ENCODE measurements around the gene EZH1.

DNA sequence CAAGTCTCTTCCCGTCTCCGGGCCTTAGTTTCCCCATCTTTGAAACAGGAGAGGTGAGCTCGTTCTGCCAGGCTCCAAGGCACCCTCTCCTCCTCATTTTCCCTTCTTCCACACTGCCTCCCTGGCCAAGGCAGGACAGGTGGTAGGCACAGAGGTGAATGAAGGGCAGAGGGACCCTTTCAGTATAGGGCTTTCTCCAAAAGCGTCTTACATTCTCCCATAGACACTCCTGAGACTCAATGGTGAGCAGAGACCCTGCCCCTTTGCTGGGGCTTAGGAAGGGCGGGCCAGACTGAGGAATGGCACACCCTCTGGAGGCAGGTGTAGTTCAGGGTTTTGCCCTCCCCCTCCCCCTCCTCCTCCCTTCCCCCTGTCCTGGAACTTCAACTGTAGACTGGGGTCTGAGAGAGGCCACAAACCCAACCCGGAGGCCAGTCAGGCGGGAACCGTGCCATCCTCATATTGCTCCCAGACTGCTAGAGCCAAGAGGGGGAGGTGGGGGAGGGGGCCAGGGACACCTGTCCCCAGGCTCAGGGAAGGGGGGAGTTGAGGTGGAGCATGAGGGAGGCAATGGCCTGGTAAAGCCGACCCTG is 70.0 kb downstream of the EZH1 start:
- TF ChIP-seq, protein P1, sequence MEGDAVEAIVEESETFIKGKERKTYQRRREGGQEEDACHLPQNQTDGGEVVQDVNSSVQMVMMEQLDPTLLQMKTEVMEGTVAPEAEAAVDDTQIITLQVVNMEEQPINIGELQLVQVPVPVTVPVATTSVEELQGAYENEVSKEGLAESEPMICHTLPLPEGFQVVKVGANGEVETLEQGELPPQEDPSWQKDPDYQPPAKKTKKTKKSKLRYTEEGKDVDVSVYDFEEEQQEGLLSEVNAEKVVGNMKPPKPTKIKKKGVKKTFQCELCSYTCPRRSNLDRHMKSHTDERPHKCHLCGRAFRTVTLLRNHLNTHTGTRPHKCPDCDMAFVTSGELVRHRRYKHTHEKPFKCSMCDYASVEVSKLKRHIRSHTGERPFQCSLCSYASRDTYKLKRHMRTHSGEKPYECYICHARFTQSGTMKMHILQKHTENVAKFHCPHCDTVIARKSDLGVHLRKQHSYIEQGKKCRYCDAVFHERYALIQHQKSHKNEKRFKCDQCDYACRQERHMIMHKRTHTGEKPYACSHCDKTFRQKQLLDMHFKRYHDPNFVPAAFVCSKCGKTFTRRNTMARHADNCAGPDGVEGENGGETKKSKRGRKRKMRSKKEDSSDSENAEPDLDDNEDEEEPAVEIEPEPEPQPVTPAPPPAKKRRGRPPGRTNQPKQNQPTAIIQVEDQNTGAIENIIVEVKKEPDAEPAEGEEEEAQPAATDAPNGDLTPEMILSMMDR (IDR thresholded peaks at IDR 0.05) = no peak
- no peak for TF ChIP-seq POLR2A (IDR thresholded peaks at IDR 0.05)

Data from testis (tissue), 2 donors.